IPS DF 6.9 (cell line): ENCODE results near the gene GABRB3.

ENCODE experiments used
- DNase-seq: peaks from one replicate; pipeline ENCODE4 v3.0.0-alpha.2; 2013; ENCODE audit warnings: low read depth, low spot score
- H3K27ac ChIP-seq: one replicate; pipeline ENCODE4 v1.5.1; 2013; ENCODE audit warnings: low read length, control low read depth
- H3K27me3 ChIP-seq: 2 replicates; pipeline ENCODE4 v1.6.1; 2013; ENCODE audit warnings: mild to moderate bottlenecking, low read length; ENCODE audit not compliant: control insufficient read depth, insufficient read depth
- H3K36me3 ChIP-seq: 2 replicates; pipeline ENCODE4 v1.6.1; 2013; ENCODE audit warnings: low read length; ENCODE audit not compliant: control insufficient read depth, insufficient read depth
- H3K4me1 ChIP-seq: 2 replicates; pipeline ENCODE4 v1.6.1; 2013; ENCODE audit warnings: low read length; ENCODE audit not compliant: control insufficient read depth, insufficient read depth
- H3K4me3 ChIP-seq: 2 replicates; pipeline ENCODE4 v1.5.1; 2013; ENCODE audit warnings: mild to moderate bottlenecking, low read length
- H3K9me3 ChIP-seq: 2 replicates; pipeline ENCODE4 v1.6.1; 2013; ENCODE audit warnings: low read length, inconsistent platforms; ENCODE audit not compliant: control insufficient read depth, insufficient read depth
- WGBS: extraction: QIAGEN DNeasy Blood & Tissue Kit; methylation state at CpG from one replicate; pipeline ENCODE4 v1.1.7; 2013; ENCODE audit warnings: mixed read lengths, missing lambda C conversion rate; ENCODE audit not compliant: insufficient read length, insufficient coverage; 5-methylcytosine and 5-hydroxymethylcytosine counted together

The GABRB3 gene

GRCh38 chr15:26525096-26525495 is 247.8 kb downstream of the GABRB3 start:
- Histone ChIP-seq H3K4me3 (no peak overlapping the region), H3K36me3 (0 out of 2 replicates have a peak, but pooled peaks cover 3% of the 10 kb centered on the region), H3K27me3 (no peaks in the 10 kb centered on the region), H3K4me1 (no peaks in the 10 kb centered on the region), H3K9me3 (no peaks in the 10 kb centered on the region), H3K27ac (no peak overlapping the region)
- no peak for DNase-seq
- WGBS: no CpG with 5 or more reads among the region's 2 CpGs

- Histone ChIP-seq H3K9me3 (peaks cover 1% of the 10 kb centered on the region; the same call in 1 of the 2 replicates), H3K4me1 (no peaks in the 10 kb centered on the region), H3K36me3 (0 out of 2 replicates have a peak, but pooled peaks cover 3% of the 10 kb centered on the region), H3K27ac (no peak overlapping the region), H3K4me3 (no peak overlapping the region), H3K27me3 (no peaks in the 10 kb centered on the region)
- no CpG with 5 or more reads among the region's 9 CpGs for WGBS
- no peak for DNase-seq
Observed at GRCh38 chr15:26521691-26522198, 251.1 kb downstream of the GABRB3 start.

- no CpG with 5 or more reads among the region's 8 CpGs for WGBS
- DNase-seq: no peak
- Histone ChIP-seq H3K36me3 (0 out of 2 replicates have a peak, but pooled peaks cover 3% of the 10 kb centered on the region), H3K4me3 (no peak overlapping the region), H3K4me1 (peaks cover 2% of the 10 kb centered on the region; the same call in 1 of the 2 replicates), H3K27me3 (no peaks in the 10 kb centered on the region), H3K27ac (no peak overlapping the region), H3K9me3 (peaks cover 1% of the 10 kb centered on the region; the same call in 1 of the 2 replicates)
Observed at GRCh38 chr15:26521130-26521529, 251.7 kb downstream of the GABRB3 start.

- Histone ChIP-seq H3K4me3 (no peak overlapping the region), H3K36me3 (0 out of 2 replicates have a peak, but pooled peaks cover 3% of the 10 kb centered on the region), H3K27ac (no peak overlapping the region), H3K4me1 (peaks cover 2% of the 10 kb centered on the region; the same call in 1 of the 2 replicates), H3K27me3 (no peaks in the 10 kb centered on the region), H3K9me3 (peaks cover 1% of the 10 kb centered on the region; the same call in 1 of the 2 replicates)
- DNase-seq: no peak
- no CpG with 5 or more reads among the region's 6 CpGs for WGBS
Observed at GRCh38 chr15:26518885-26519284, 254.0 kb downstream of the GABRB3 start.

- DNase-seq: no peak
- no peak overlapping the region for H3K4me3 ChIP-seq
- no peaks in the 10 kb centered on the region for H3K27me3 ChIP-seq
- peaks cover 2% of the 10 kb centered on the region; the same call in 1 of the 2 replicates for H3K4me1 ChIP-seq
- WGBS: no CpG with 5 or more reads among the region's 16 CpGs
- peaks cover 1% of the 10 kb centered on the region; the same call in 1 of the 2 replicates for H3K9me3 ChIP-seq
- H3K36me3 ChIP-seq: 0 out of 2 replicates have a peak, but pooled peaks cover 3% of the 10 kb centered on the region
- H3K27ac ChIP-seq: no peak overlapping the region
Observed at GRCh38 chr15:26516102-26516980, 256.5 kb downstream of the GABRB3 start.

GRCh38 chr15:26504009-26504408 is 268.9 kb downstream of the GABRB3 start:
- no peaks in the 10 kb centered on the region for H3K36me3 ChIP-seq
- DNase-seq: no peak

More at GRCh38 chr15:26504009-26504408, 268.9 kb downstream of the GABRB3 start:
- H3K4me3 ChIP-seq: no peak overlapping the region
- H3K9me3 ChIP-seq: no peaks in the 10 kb centered on the region
- H3K27me3 ChIP-seq: no peaks in the 10 kb centered on the region
- H3K27ac ChIP-seq: no peak overlapping the region
- H3K4me1 ChIP-seq: no peaks in the 10 kb centered on the region
